Activated CD8-positive, alpha-beta T cell treated with anti-CD3 and anti-CD28 coated beads for 36 hours (primary cell): ENCODE data around the gene ATXN7. TPM values are rescaled to one million over a fixed set of nuclear protein-coding genes. Genes with fewer than 3 reads are reported as not detected.

ENCODE experiments used
- ATAC-seq: fragments of 200-7000 bp; cut with Tn5 transposase; one replicate; pipeline ENCODE4 v1.10.0; 2021; ENCODE audit warnings: mild to moderate bottlenecking, moderate library complexity
- CTCF ChIA-PET: fragments of 350-600 bp; sonication (Branson Sonifier 250); formaldehyde crosslinking; loops from one replicate; lab custom pipeline; 2021; ENCODE audit warnings: antibody characterized with exemption; lab: Charles Lee
- POLR2A ChIA-PET: fragments of 350-600 bp; sonication (Branson Sonifier 250); formaldehyde crosslinking; loops from one replicate; lab custom pipeline; 2021; ENCODE audit warnings: antibody characterized with exemption; lab: Charles Lee
- DNase-seq: peaks from one replicate; pipeline ENCODE4 v3.0.0-alpha.2; 2020
- H3K27ac Mint-ChIP-seq: one replicate; pipeline ENCODE4 v1.8.0; 2021; ENCODE audit warnings: mild to moderate bottlenecking, mixed read lengths
- H3K27me3 Mint-ChIP-seq: one replicate; pipeline ENCODE4 v1.8.0; 2021; ENCODE audit warnings: mixed read lengths
- H3K36me3 Mint-ChIP-seq: one replicate; pipeline ENCODE4 v1.8.0; 2021; ENCODE audit warnings: low read depth, mixed read lengths
- H3K4me1 Mint-ChIP-seq: one replicate; pipeline ENCODE4 v1.8.0; 2021; ENCODE audit warnings: low read depth, mixed read lengths
- H3K4me3 Mint-ChIP-seq: one replicate; pipeline ENCODE4 v1.8.0; 2021; ENCODE audit warnings: mild to moderate bottlenecking, moderate library complexity, mixed read lengths
- H3K9me3 Mint-ChIP-seq: one replicate; pipeline ENCODE4 v1.8.0; 2021; ENCODE audit warnings: mixed read lengths
- intact Hi-C: fragments of 100-400 bp; cut with micrococcal nuclease; formaldehyde crosslinking; loops from one replicate; pipeline ENCODE4 v1.10.0; 2022
- total RNA-seq, 2 experiments: library from RNA; stranded (reverse); gene quantifications; one replicate each; pipeline ENCODE4 v1.2.3, GENCODE V29; 2021
- TF ChIP-seq, protein P1 (sequence below): fragments of 200-600 bp; IDR thresholded peaks from one replicate; pipeline ENCODE4 v1.8.0; 2022; ENCODE audit warnings: antibody characterized with exemption, mild to moderate bottlenecking

ATXN7 gene
- total RNA-seq, 2 experiments from 2014 or later = 22.5 to 25.9 TPM

- no peaks in the 10 kb centered on the region for H3K9me3 Mint-ChIP-seq
- peaks cover 13% of the 10 kb centered on the region for H3K36me3 Mint-ChIP-seq
- ATAC-seq (no peak), DNase-seq (no peak)
- intact Hi-C loops = no loop called here
- no peaks in the 10 kb centered on the region for H3K27me3 Mint-ChIP-seq
- TF ChIP-seq, protein P1, sequence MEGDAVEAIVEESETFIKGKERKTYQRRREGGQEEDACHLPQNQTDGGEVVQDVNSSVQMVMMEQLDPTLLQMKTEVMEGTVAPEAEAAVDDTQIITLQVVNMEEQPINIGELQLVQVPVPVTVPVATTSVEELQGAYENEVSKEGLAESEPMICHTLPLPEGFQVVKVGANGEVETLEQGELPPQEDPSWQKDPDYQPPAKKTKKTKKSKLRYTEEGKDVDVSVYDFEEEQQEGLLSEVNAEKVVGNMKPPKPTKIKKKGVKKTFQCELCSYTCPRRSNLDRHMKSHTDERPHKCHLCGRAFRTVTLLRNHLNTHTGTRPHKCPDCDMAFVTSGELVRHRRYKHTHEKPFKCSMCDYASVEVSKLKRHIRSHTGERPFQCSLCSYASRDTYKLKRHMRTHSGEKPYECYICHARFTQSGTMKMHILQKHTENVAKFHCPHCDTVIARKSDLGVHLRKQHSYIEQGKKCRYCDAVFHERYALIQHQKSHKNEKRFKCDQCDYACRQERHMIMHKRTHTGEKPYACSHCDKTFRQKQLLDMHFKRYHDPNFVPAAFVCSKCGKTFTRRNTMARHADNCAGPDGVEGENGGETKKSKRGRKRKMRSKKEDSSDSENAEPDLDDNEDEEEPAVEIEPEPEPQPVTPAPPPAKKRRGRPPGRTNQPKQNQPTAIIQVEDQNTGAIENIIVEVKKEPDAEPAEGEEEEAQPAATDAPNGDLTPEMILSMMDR = no peak
- peaks cover 90% of the 10 kb centered on the region for H3K4me1 Mint-ChIP-seq
- peak overlapping the region; percentile 54 for H3K4me3 Mint-ChIP-seq
- ChIA-PET CTCF (interaction anchor here (0.8 to 32.0 kb wide), 3 partner anchors 10 to 51 kb away, joined by 3 to 595 read pairs (median 20); no protein-coding TSS in a partner anchor), POLR2A (no interaction called here)
- peak overlapping the region; percentile 88 for H3K27ac Mint-ChIP-seq
These were observed 107.2 kb downstream of the ATXN7 start for GRCh38 chr3:63970631-63971475.

GRCh38 chr3:63972196-63972595 lies 108.5 kb downstream of the ATXN7 start:
- Mint-ChIP-seq H3K4me3 (peak overlapping the region; percentile 52), H3K27ac (peak overlapping the region; percentile 91), H3K27me3 (no peaks in the 10 kb centered on the region), H3K4me1 (peaks cover 92% of the 10 kb centered on the region), H3K9me3 (no peaks in the 10 kb centered on the region), H3K36me3 (peaks cover 17% of the 10 kb centered on the region)
- DNase-seq (no peak), ATAC-seq (peak; percentile 49)
- TF ChIP-seq, protein P1 = no peak
- ChIA-PET CTCF (interaction anchor here (1.0 to 32.0 kb wide), 4 partner anchors 11 to 60 kb away, joined by 3 to 595 read pairs (median 13); partner anchors contain the start of gene SCAANT1), POLR2A (interaction anchor here (0.5 to 1.1 kb wide), 5 partner anchors 9 to 60 kb away, joined by 3 to 4 read pairs (median 4); partner anchors contain the start of gene SCAANT1)
- intact Hi-C loops = no loop called here

- Mint-ChIP-seq H3K27me3 (no peaks in the 10 kb centered on the region), H3K27ac (peak overlapping the region; percentile 91), H3K4me1 (peaks cover 93% of the 10 kb centered on the region), H3K36me3 (peaks cover 17% of the 10 kb centered on the region), H3K9me3 (no peaks in the 10 kb centered on the region), H3K4me3 (no peak overlapping the region)
- ChIA-PET CTCF (interaction anchor here (1.0 to 32.0 kb wide), 4 partner anchors 12 to 61 kb away, joined by 3 to 595 read pairs (median 13); partner anchors contain the start of gene SCAANT1), POLR2A (interaction anchor here (0.8 to 1.0 kb wide), 3 partner anchors 18 to 61 kb away, joined by 3 read pairs; partner anchors contain the start of gene SCAANT1)
- ATAC-seq (no peak), DNase-seq (no peak)
- TF ChIP-seq, protein P1 = no peak
- intact Hi-C loops = no loop called here
These were observed 109.3 kb downstream of the ATXN7 start for GRCh38 chr3:63972987-63973386.

- Mint-ChIP-seq H3K36me3 (peaks cover 17% of the 10 kb centered on the region), H3K9me3 (no peaks in the 10 kb centered on the region)
These were observed 109.7 kb downstream of the ATXN7 start for GRCh38 chr3:63973406-63973805.

More at GRCh38 chr3:63973406-63973805, 109.7 kb downstream of the ATXN7 start:
- ATAC-seq = no peak
- CTCF ChIA-PET = interaction anchor here (3.1 to 32.0 kb wide), 3 partner anchors 2 to 14 kb away, joined by 20 to 595 read pairs (median 595); no protein-coding TSS in a partner anchor
- POLR2A ChIA-PET = interaction anchor here (0.8 to 1.4 kb wide), 2 partner anchors 18 to 47 kb away, joined by 3 read pairs; no protein-coding TSS in a partner anchor
- intact Hi-C loops = no loop called here
- Mint-ChIP-seq H3K27me3 (no peaks in the 10 kb centered on the region), H3K27ac (peak overlapping the region; percentile 91), H3K4me1 (peaks cover 93% of the 10 kb centered on the region), H3K4me3 (no peak overlapping the region)
- TF ChIP-seq, protein P1 = no peak
- no peak for DNase-seq
